Esophagus muscularis mucosa (tissue), 4 donors: ENCODE measurements around the gene B4GALT7. TPM values are rescaled to one million over a fixed set of nuclear protein-coding genes. Genes with fewer than 3 reads are reported as not detected.

Source experiments
- DNase-seq: peaks from one replicate; pipeline ENCODE4 v3.0.0-alpha.2; 2017; ENCODE audit errors: extremely low spot score
- H3K27ac ChIP-seq, 4 donors: fragments of 200-600 bp; sonication (generic); replicated peaks in 1 of 4; 1 replicate in 3 of 4; 2 replicates in 1 of 4; pipeline ENCODE4 v1.5.1; 2016 to 2019; ENCODE audit warnings: mild to moderate bottlenecking in 1 of 4
- H3K27me3 ChIP-seq, 4 donors: fragments of 200-600 bp; sonication (generic); one replicate each; pipeline versions ENCODE4 v1.5.1 to v1.6.0; 2016 to 2019
- H3K36me3 ChIP-seq, 4 donors: fragments of 200-600 bp; sonication (generic); one replicate each; pipeline ENCODE4 v1.5.1; 2016 to 2019
- H3K4me1 ChIP-seq, 4 donors: fragments of 200-600 bp; sonication (generic); one replicate each; pipeline ENCODE4 v1.5.1; 2016 to 2019
- H3K4me3 ChIP-seq, 4 donors: fragments of 200-600 bp; sonication (generic); 1 replicate in 2 of 4; 2 replicates in 2 of 4; pipeline ENCODE4 v1.5.1; 2016 to 2019; ENCODE audit warnings: mild to moderate bottlenecking in 4 of 4, moderate library complexity in 1 of 4
- H3K9me3 ChIP-seq, 4 donors: fragments of 200-600 bp; sonication (generic); 1 replicate in 3 of 4; 2 replicates in 1 of 4; pipeline ENCODE4 v1.5.1; 2016 to 2019
- CTCF ChIP-seq, 3 experiments: fragments of 200-600 bp in 2 of 3; fragments of 450-650 bp in 1 of 3; sonication (generic) in 2 of 3; IDR thresholded peaks; one replicate each; pipeline ENCODE4 v1.5.1; 2017 to 2019; ENCODE audit warnings: antibody characterized with exemption in 3 of 3, mild to moderate bottlenecking in 2 of 3, moderate library complexity in 1 of 3
- EP300 ChIP-seq: sonication (generic); formaldehyde crosslinking; IDR thresholded peaks from one replicate; pipeline ENCODE4 v1.6.1; 2017; ENCODE audit warnings: antibody characterized with exemption
- POLR2A ChIP-seq: fragments of 450-650 bp; IDR thresholded peaks from one replicate; pipeline ENCODE4 v1.6.1; 2017; ENCODE audit warnings: antibody characterized with exemption, moderate library complexity, mild to moderate bottlenecking, low read depth
- POLR2AphosphoS5 ChIP-seq, 2 donors: sonication (generic); formaldehyde crosslinking; IDR thresholded peaks; one replicate each; pipeline ENCODE4 v1.6.1; 2017; ENCODE audit warnings: antibody characterized with exemption in 2 of 2
- WGBS: methylation state at CpG from one replicate; pipeline ENCODE4 v1.1.5; 2018; 5-methylcytosine and 5-hydroxymethylcytosine counted together
- intact Hi-C: fragments of 100-400 bp; cut with DNase I; formaldehyde crosslinking; loops from one replicate; pipeline ENCODE4 v1.15.1; 2023
- total RNA-seq, 4 donors: library from RNA; depleted of rRNA; stranded (reverse); fragments of >200 nt; gene quantifications; one replicate each; pipeline versions ENCODE4 v1.1.0 to v1.2.1, GENCODE V29; 2016

Gene B4GALT7
- total RNA-seq, 4 donors from 2014 or later = 14.3 to 17.9 (median 16.9) TPM

GRCh38 chr5:177603631-177604030 is 3.7 kb downstream of the B4GALT7 start:
- Histone ChIP-seq H3K4me1 (peaks cover 18 to 46% (median 36%) of the 10 kb centered on the region in 4 donors), H3K36me3 (peaks cover 0 to 24% (median 18%) of the 10 kb centered on the region in 4 donors), H3K4me3 (no peak overlapping the region), H3K9me3 (no peaks in the 10 kb centered on the region), H3K27me3 (no peaks in the 10 kb centered on the region), H3K27ac (no peak overlapping the region)
- 75% methylated on average over 8 of the region's 8 CpGs for WGBS
- intact Hi-C loops = loop anchor here (10.0 kb wide), 1 partner anchor 551 kb away; the partner anchor contains the start of gene NHP2
- no peak for DNase-seq
- TF ChIP-seq POLR2AphosphoS5 (IDR thresholded peaks at IDR 0.05) (no peak), EP300 (no peak), POLR2A (no peak), CTCF (IDR thresholded peaks at IDR 0.05) (no peak)

- H3K9me3 ChIP-seq = no peaks in the 10 kb centered on the region
- peaks cover 0 to 25% (median 18%) of the 10 kb centered on the region in 4 donors for H3K36me3 ChIP-seq
- H3K4me3 ChIP-seq = no peak overlapping the region
- DNase-seq = no peak
- H3K27me3 ChIP-seq = no peaks in the 10 kb centered on the region
- H3K27ac ChIP-seq = no peak overlapping the region
- TF ChIP-seq EP300 = no peak
- 92% methylated on average over 17 of the region's 27 CpGs for WGBS
- intact Hi-C loops = loop anchor here (10.0 kb wide), 1 partner anchor 551 kb away; the partner anchor contains the start of gene NHP2
- peaks cover 16 to 43% (median 32%) of the 10 kb centered on the region in 4 donors for H3K4me1 ChIP-seq
These were observed 4.2 kb downstream of the B4GALT7 start for GRCh38 chr5:177604116-177604521.

- intact Hi-C loops = loop anchor here (10.0 kb wide), 1 partner anchor 550 kb away; the partner anchor contains the start of gene NHP2
- no peaks in the 10 kb centered on the region for H3K9me3 ChIP-seq
- DNase-seq = peak; percentile 57
- TF ChIP-seq POLR2AphosphoS5 (IDR thresholded peaks at IDR 0.05) (no peak), CTCF (IDR thresholded peaks at IDR 0.05) (no peak), POLR2A (no peak), EP300 (no peak)
- H3K4me1 ChIP-seq = peaks cover 14 to 37% (median 28%) of the 10 kb centered on the region in 4 donors
- H3K36me3 ChIP-seq = peaks cover 0 to 30% (median 18%) of the 10 kb centered on the region in 4 donors
- no peak overlapping the region for H3K4me3 ChIP-seq
- H3K27me3 ChIP-seq = no peaks in the 10 kb centered on the region
- no peak overlapping the region for H3K27ac ChIP-seq
- 89% methylated on average over 5 of the region's 5 CpGs for WGBS
These were observed 4.7 kb downstream of the B4GALT7 start for GRCh38 chr5:177604656-177605055.

GRCh38 chr5:177605078-177605477 is 5.1 kb downstream of the B4GALT7 start:
- peak; percentile 88 for DNase-seq
- WGBS = 84% methylated on average over 5 of the region's 5 CpGs
- no peak overlapping the region for H3K4me3 ChIP-seq
- peaks cover 14 to 37% (median 28%) of the 10 kb centered on the region in 4 donors for H3K4me1 ChIP-seq
- no peak overlapping the region for H3K27ac ChIP-seq
- peaks cover 0 to 34% (median 18%) of the 10 kb centered on the region in 4 donors for H3K36me3 ChIP-seq
- no peak for TF ChIP-seq POLR2A
- TF ChIP-seq POLR2AphosphoS5 (IDR thresholded peaks at IDR 0.05) = no peak
- TF ChIP-seq EP300 = no peak
- no peak for TF ChIP-seq CTCF (IDR thresholded peaks at IDR 0.05)
- no peaks in the 10 kb centered on the region for H3K27me3 ChIP-seq
- intact Hi-C loops = loop anchor here (10.0 kb wide), 1 partner anchor 550 kb away; the partner anchor contains the start of gene NHP2
- no peaks in the 10 kb centered on the region for H3K9me3 ChIP-seq

GRCh38 chr5:177605667-177606066 is 5.7 kb downstream of the B4GALT7 start:
- Histone ChIP-seq H3K9me3 (no peaks in the 10 kb centered on the region), H3K27me3 (no peaks in the 10 kb centered on the region), H3K36me3 (peaks cover 0 to 34% (median 18%) of the 10 kb centered on the region in 4 donors), H3K4me3 (no peak overlapping the region), H3K27ac (no peak overlapping the region), H3K4me1 (peaks cover 11 to 33% (median 25%) of the 10 kb centered on the region in 4 donors)
- TF ChIP-seq POLR2A = no peak
- no peak for TF ChIP-seq EP300
- TF ChIP-seq CTCF (IDR thresholded peaks at IDR 0.05) = no peak
- intact Hi-C loops = loop anchor here (10.0 kb wide), 1 partner anchor 549 kb away; the partner anchor contains the start of gene NHP2
- WGBS = 82% methylated on average over 6 of the region's 6 CpGs
- DNase-seq = peak; percentile 70
